GM18909 (cell line): ENCODE measurements around the gene CTAGE4.
"Not testable (repeated sequence)": the region's sequence is repeated elsewhere in the genome, so short reads cannot be mapped to it uniquely, and the experiment has no call there.

Experiments used
- ATAC-seq: cut with Tn5 transposase; IDR thresholded peaks from one replicate; pipeline ENCODE4 v1.9.1; 2021; ENCODE audit warnings: mild to moderate bottlenecking; ENCODE audit not compliant: unreplicated experiment, poor library complexity

Gene CTAGE4

GRCh38 chr7:144205306-144205705, 22.0 kb downstream of the CTAGE4 start:
- not testable (repeated sequence) for ATAC-seq

GRCh38 chr7:144217200-144217599, 33.9 kb downstream of the CTAGE4 start:
- ATAC-seq, result not testable (repeated sequence)

GRCh38 chr7:144218581-144218980, 35.3 kb downstream of the CTAGE4 start:
- ATAC-seq, result not testable (repeated sequence)

- peak; percentile 40 for ATAC-seq
Observed at GRCh38 chr7:144219149-144219548, 35.9 kb downstream of the CTAGE4 start.

- not testable (repeated sequence) for ATAC-seq
Observed at GRCh38 chr7:144220531-144220930, 37.3 kb downstream of the CTAGE4 start.

- not testable (repeated sequence) for ATAC-seq
Observed at GRCh38 chr7:144223675-144224074, 40.4 kb downstream of the CTAGE4 start.

GRCh38 chr7:144226866-144227265, 43.6 kb downstream of the CTAGE4 start:
- not testable (repeated sequence) for ATAC-seq

- not testable (repeated sequence) for ATAC-seq
Observed at GRCh38 chr7:144228810-144229209, 45.5 kb downstream of the CTAGE4 start.

GRCh38 chr7:144231027-144231426, 47.8 kb downstream of the CTAGE4 start:
- not testable (repeated sequence) for ATAC-seq

- ATAC-seq, result not testable (repeated sequence)
Observed at GRCh38 chr7:144233039-144233438, 49.8 kb downstream of the CTAGE4 start.
